ENCODE results near the gene MRE11. TPM values are rescaled to one million over a fixed set of nuclear protein-coding genes. Genes with fewer than 3 reads are reported as not detected.

MRE11 gene
- total and polyA plus RNA-seq, 4 donors, result 1.5 to 18.3 (median 5.6) TPM

DNA sequence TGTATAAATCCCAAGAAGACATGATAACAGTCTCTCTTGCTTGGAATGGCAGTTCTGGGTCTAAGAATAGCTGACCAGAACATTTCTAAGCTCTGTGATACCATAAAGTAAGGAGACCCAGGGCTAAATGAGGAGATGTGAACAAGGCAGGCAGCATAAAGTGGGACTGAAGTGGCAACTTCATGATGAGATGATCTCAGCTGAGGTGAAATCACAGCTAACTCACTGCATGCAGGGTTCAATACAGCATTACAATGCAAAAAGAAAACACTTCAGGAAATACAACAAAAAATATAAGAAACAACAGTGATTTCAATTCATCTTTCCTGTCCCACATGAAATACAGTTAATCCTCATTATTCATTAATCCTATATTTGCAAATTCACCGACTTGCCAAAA, 44.6 kb downstream of the MRE11 start:
- Histone ChIP-seq H3K9me3 (ENCODE audit: control insufficient read depth in 4 of 4, low read length in 3 of 4) (no peaks in the 10 kb centered on the region), H3K4me3 (ENCODE audit: low read depth in 1 of 3, low read length in 3 of 3) (no peak overlapping the region), H3K9ac (ENCODE audit: low read depth in 1 of 2, low read length in 2 of 2) (no peak overlapping the region), H3K27ac (ENCODE audit: low read depth in 1 of 2, low read length in 2 of 2) (peak overlapping the region in 1 of 2 donors; percentile 52), H3K27me3 (ENCODE audit: control insufficient read depth in 4 of 4, insufficient read depth in 4 of 4, low read length in 3 of 4) (no peaks in the 10 kb centered on the region), H3K36me3 (ENCODE audit: control insufficient read depth in 4 of 4, insufficient read depth in 3 of 4, low read depth in 1 of 4, low read length in 3 of 4) (peaks cover 0 to 22% (median 16%) of the 10 kb centered on the region in 4 donors), H3K4me1 (ENCODE audit: control insufficient read depth in 4 of 4, insufficient read depth in 4 of 4, low read length in 3 of 4) (peaks cover 0 to 4% (median 0%) of the 10 kb centered on the region in 4 donors)
- no peak for DNase-seq (ENCODE audit: low spot score)
- WGBS, result 43% methylated on average over 1 of the region's 1 CpG
- no peak for TF ChIP-seq HNF4G (IDR thresholded peaks at IDR 0.05)
- TF ChIP-seq, protein P1, sequence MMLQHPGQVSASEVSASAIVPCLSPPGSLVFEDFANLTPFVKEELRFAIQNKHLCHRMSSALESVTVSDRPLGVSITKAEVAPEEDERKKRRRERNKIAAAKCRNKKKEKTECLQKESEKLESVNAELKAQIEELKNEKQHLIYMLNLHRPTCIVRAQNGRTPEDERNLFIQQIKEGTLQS (IDR thresholded peaks at IDR 0.05), result no peak

DNA sequence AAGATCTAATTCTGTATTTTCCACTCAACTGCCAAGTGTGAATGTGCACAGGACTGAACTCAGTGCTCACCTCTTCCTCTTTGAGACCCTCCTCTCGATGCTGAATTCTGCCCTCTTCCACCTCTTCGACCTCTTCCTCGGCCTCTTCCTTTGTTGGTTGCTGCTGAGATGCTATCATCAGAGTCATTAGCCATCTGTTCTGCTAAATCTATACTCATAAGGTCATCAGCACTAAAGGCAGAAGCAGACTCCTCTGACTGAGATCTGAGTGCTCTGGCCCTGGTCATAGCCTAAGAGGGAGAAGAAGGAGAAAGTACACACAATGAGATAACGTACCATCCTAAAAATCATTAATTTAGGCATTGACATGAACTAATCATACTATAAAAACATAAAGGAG, 46.5 kb downstream of the MRE11 start:
- no peak overlapping the region for H3K27ac ChIP-seq (ENCODE audit: low read depth in 1 of 2, low read length in 2 of 2)
- H3K36me3 ChIP-seq (ENCODE audit: control insufficient read depth in 4 of 4, insufficient read depth in 3 of 4, low read depth in 1 of 4, low read length in 3 of 4), result peaks cover 0 to 19% (median 18%) of the 10 kb centered on the region in 4 donors
- no peaks in the 10 kb centered on the region for H3K27me3 ChIP-seq (ENCODE audit: control insufficient read depth in 4 of 4, insufficient read depth in 4 of 4, low read length in 3 of 4)
- no peak overlapping the region for H3K4me3 ChIP-seq (ENCODE audit: low read depth in 1 of 3, low read length in 3 of 3)
- peaks cover 0 to 4% (median 0%) of the 10 kb centered on the region in 4 donors for H3K4me1 ChIP-seq (ENCODE audit: control insufficient read depth in 4 of 4, insufficient read depth in 4 of 4, low read length in 3 of 4)
- DNase-seq (ENCODE audit: low spot score), result no peak
- TF ChIP-seq, protein P2, sequence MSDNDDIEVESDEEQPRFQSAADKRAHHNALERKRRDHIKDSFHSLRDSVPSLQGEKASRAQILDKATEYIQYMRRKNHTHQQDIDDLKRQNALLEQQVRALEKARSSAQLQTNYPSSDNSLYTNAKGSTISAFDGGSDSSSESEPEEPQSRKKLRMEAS (IDR thresholded peaks at IDR 0.05), result no peak
- TF ChIP-seq JUND (IDR thresholded peaks at IDR 0.05), result no peak
- no peak for TF ChIP-seq GABPA (IDR thresholded peaks at IDR 0.05 in 1 of 2, conservative IDR thresholded peaks at IDR 0.05 in 1 of 2)
- TF ChIP-seq EGR1 (IDR thresholded peaks at IDR 0.05; ENCODE audit: low read depth in 2 of 2), result no peak
- no peak for TF ChIP-seq RAD21 (IDR thresholded peaks at IDR 0.05)
- TF ChIP-seq, protein P3, sequence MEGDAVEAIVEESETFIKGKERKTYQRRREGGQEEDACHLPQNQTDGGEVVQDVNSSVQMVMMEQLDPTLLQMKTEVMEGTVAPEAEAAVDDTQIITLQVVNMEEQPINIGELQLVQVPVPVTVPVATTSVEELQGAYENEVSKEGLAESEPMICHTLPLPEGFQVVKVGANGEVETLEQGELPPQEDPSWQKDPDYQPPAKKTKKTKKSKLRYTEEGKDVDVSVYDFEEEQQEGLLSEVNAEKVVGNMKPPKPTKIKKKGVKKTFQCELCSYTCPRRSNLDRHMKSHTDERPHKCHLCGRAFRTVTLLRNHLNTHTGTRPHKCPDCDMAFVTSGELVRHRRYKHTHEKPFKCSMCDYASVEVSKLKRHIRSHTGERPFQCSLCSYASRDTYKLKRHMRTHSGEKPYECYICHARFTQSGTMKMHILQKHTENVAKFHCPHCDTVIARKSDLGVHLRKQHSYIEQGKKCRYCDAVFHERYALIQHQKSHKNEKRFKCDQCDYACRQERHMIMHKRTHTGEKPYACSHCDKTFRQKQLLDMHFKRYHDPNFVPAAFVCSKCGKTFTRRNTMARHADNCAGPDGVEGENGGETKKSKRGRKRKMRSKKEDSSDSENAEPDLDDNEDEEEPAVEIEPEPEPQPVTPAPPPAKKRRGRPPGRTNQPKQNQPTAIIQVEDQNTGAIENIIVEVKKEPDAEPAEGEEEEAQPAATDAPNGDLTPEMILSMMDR (IDR thresholded peaks at IDR 0.05; ENCODE audit: low read depth, low read length, missing input control), result no peak
- TF ChIP-seq, protein P4, sequence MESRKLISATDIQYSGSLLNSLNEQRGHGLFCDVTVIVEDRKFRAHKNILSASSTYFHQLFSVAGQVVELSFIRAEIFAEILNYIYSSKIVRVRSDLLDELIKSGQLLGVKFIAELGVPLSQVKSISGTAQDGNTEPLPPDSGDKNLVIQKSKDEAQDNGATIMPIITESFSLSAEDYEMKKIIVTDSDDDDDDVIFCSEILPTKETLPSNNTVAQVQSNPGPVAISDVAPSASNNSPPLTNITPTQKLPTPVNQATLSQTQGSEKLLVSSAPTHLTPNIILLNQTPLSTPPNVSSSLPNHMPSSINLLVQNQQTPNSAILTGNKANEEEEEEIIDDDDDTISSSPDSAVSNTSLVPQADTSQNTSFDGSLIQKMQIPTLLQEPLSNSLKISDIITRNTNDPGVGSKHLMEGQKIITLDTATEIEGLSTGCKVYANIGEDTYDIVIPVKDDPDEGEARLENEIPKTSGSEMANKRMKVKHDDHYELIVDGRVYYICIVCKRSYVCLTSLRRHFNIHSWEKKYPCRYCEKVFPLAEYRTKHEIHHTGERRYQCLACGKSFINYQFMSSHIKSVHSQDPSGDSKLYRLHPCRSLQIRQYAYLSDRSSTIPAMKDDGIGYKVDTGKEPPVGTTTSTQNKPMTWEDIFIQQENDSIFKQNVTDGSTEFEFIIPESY (IDR thresholded peaks at IDR 0.05), result no peak
- TF ChIP-seq RXRA (IDR thresholded peaks at IDR 0.05), result no peak
- TF ChIP-seq FOXA2 (IDR thresholded peaks at IDR 0.05), result no peak
- TF ChIP-seq HNF4G (IDR thresholded peaks at IDR 0.05), result no peak
- TF ChIP-seq YY1 (IDR thresholded peaks at IDR 0.05), result no peak
- no peak for TF ChIP-seq NR2F2 (IDR thresholded peaks at IDR 0.05)
- TF ChIP-seq, protein P1 (IDR thresholded peaks at IDR 0.05), result no peak
- TF ChIP-seq, protein P5, sequence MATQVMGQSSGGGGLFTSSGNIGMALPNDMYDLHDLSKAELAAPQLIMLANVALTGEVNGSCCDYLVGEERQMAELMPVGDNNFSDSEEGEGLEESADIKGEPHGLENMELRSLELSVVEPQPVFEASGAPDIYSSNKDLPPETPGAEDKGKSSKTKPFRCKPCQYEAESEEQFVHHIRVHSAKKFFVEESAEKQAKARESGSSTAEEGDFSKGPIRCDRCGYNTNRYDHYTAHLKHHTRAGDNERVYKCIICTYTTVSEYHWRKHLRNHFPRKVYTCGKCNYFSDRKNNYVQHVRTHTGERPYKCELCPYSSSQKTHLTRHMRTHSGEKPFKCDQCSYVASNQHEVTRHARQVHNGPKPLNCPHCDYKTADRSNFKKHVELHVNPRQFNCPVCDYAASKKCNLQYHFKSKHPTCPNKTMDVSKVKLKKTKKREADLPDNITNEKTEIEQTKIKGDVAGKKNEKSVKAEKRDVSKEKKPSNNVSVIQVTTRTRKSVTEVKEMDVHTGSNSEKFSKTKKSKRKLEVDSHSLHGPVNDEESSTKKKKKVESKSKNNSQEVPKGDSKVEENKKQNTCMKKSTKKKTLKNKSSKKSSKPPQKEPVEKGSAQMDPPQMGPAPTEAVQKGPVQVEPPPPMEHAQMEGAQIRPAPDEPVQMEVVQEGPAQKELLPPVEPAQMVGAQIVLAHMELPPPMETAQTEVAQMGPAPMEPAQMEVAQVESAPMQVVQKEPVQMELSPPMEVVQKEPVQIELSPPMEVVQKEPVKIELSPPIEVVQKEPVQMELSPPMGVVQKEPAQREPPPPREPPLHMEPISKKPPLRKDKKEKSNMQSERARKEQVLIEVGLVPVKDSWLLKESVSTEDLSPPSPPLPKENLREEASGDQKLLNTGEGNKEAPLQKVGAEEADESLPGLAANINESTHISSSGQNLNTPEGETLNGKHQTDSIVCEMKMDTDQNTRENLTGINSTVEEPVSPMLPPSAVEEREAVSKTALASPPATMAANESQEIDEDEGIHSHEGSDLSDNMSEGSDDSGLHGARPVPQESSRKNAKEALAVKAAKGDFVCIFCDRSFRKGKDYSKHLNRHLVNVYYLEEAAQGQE (IDR thresholded peaks at IDR 0.05), result no peak
- no peak for TF ChIP-seq FOXA1 (IDR thresholded peaks at IDR 0.05)
- H3K9me3 ChIP-seq (ENCODE audit: control insufficient read depth in 4 of 4, low read length in 3 of 4), result no peaks in the 10 kb centered on the region
- no peak overlapping the region for H3K9ac ChIP-seq (ENCODE audit: low read depth in 1 of 2, low read length in 2 of 2)
- WGBS, result 90% methylated on average over 4 of the region's 4 CpGs

Data from liver (tissue), 9 donors.